ENCODE data around the gene SMIM5.

Gene SMIM5

DNA sequence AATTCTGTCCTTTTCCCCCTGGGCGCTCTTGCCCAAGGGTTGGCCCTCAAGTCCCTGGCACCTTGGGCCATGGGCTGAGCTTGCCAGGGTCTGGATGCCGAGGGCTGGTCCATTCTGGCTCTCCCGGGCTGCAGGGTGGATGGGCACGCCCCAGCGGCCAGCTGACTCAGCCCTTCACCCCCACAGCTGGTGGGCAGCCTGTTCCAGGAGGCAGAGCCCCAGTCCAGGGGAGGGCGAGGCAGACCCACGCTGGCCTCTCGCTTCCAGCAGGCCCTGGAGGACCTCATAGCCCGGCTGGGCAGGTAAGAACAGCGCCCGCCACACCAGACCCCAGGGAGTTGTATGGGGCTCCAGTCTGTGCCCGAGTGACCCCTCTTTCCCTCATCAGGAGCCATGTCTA, 30.6 kb upstream of the SMIM5 start:
- DNase-seq (ENCODE audit: low read depth in 2 of 2, low spot score in 1 of 2): no peak

DNA sequence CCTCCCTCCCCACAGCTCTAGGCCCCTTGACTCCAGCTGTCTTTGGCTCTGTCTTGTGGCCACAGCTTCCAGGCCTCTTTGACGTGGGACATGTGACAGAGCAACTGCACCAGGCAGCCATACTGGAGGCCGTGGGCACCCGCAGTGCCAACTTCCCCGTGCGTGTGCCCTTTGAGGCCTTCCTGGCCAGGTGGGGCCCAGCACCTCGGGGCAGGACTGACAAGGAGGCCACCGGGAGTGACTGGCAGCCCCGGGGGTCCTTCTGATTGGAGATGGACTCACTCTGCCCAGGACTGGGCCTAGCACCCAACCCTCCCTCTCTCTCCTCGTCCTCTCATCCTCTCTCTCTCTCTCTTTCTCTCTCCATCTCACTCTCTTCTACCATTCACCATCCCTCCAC, 30.1 kb upstream of the SMIM5 start:
- no peak for DNase-seq (ENCODE audit: low read depth in 2 of 2, low spot score in 1 of 2)

DNA sequence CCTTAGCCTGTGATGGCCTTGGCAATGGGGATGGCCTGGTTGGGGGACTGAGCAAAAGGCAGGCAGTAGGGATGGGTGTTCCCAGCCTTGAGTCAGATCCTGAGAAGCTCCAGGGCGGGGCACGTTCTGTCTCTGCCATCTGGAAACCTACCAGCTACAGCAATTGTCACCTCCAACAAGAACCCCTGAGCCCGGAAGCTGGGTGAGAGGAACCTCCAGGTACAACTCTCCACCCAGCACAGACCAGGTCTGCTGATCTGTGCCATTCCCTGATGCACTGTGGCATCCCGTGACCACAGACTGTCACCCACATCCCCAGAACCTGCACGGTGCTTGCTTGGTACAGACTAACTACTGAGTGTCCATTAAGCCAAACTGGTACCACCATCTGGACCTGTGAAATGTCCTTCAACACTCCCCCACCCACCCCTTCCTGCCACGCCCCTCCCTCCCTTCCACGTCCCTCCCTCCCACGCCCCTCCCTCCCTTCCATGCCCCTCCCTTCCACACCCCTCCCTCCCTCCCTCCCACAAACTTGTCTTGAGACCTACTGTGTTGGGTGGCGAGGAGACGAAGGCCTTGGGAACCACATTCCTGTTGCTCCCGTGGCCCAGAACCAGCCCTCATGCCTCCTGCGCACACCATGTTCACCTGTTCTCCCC, 29.1 kb upstream of the SMIM5 start:
- no peak for DNase-seq (ENCODE audit: low read depth in 2 of 2, low spot score in 1 of 2)

DNA sequence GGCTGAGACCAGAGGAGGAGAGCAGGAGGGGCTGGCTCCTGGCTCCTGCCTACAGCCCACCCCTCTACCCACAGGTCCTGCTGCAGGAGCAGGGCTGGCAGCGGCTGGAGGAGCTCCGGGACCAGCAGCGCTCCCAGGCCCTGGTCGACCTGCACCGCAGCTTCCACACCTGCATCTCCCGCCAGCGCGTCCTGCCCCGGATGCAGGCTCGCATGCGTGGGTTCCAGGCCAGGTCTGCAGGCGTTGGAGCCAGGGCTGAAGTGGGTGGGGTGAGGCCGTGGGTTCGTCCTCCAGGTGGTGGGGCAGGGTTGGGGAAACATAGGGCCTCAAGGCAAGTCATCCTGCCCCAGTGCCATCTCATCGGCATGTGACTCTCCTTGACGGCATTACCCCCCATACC, 27.4 kb upstream of the SMIM5 start:
- no peak for DNase-seq (ENCODE audit: low read depth in 2 of 2, low spot score in 1 of 2)

DNA sequence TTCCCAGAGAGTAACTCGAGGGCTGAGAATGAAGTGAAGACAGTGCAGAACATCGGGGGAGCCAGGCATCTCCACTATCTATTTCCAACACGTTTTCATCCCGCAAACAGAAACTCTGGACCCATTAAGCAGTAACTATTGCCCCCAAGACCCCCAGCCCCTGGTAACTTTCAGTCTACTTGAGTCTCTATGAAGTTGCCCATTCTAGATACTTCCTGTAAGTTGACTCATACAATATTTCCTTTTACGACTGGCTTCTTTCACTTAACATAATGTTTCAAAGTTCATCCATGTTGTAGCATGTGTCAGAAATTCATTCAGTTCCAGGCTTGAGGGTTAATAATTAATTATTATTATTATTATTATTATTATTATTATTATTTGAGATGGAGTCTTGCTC, 26.1 kb upstream of the SMIM5 start:
- DNase-seq (ENCODE audit: low read depth in 2 of 2, low spot score in 1 of 2): no peak

DNA sequence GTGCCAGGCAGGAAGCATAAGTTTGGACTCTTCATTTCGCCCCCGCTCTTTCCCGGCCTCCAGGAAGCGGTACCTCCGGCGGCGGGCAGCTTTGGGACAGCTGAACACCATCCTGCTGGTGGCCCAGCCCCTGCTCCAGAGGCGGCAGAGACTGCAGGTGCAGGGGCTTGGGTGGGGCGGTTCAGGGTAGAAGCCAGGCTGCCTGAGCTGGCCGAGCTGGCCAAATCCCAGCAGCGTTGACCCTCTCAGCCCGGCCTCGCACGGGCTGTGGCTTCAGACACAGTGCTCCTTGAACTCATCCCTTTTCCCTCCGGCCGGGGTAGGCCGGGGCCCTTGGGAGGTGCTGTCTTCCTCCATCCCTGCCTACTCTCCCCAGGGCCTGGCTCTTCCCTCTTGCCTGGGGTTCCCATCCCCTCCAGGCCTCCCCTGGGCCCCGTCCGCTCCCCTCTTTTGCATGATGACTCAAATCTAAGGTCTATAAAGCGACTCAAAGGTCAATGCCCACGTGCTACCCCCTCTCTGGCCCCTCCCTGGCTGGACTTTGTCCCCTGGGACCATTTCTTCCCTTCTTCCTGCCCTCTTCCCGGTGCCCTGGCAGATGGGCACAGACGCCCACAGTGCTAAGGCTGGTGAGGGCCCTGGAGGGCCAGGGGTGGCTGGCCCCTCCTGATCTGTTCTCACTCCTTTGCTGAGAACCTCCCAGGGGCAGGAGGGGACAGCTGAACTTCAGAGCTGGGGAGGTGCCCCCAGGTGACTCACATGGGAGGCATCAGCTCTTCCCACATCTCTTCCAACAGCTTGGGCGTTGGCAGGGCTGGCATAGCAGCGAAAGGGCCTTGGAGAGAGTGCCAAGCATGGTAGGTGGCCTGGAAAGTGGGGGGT, 22.9 kb upstream of the SMIM5 start:
- no peak for DNase-seq (ENCODE audit: low read depth in 2 of 2, low spot score in 1 of 2)

DNA sequence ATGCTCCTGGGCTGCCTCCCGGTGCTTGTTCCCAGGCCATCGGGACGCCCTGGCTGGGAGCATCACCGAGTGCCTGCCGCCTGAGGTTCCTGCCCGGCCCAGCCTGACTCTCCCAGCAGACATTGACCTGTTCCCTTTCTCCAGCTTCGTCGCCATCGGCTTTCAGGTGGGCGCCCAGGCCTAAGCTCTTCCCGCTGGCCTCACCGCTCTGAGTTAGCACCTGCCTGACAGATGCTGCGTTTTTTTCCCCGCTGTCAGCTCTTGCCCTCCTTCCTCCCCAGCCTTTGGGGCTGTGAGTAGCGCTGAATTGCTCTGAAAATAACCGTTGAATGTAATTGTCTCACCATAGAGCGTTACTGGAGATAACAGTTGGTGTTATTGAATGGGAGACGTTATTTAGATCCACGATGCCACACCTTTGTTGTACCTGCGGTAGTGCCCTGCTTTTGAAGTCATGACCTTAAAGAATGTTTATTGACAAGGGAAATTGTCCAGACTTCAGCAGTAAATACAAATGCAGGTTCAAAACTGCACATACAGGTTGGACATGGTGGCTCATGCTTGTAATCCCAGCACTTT, 21.3 kb upstream of the SMIM5 start:
- DNase-seq (ENCODE audit: low read depth in 2 of 2, low spot score in 1 of 2): no peak

DNA sequence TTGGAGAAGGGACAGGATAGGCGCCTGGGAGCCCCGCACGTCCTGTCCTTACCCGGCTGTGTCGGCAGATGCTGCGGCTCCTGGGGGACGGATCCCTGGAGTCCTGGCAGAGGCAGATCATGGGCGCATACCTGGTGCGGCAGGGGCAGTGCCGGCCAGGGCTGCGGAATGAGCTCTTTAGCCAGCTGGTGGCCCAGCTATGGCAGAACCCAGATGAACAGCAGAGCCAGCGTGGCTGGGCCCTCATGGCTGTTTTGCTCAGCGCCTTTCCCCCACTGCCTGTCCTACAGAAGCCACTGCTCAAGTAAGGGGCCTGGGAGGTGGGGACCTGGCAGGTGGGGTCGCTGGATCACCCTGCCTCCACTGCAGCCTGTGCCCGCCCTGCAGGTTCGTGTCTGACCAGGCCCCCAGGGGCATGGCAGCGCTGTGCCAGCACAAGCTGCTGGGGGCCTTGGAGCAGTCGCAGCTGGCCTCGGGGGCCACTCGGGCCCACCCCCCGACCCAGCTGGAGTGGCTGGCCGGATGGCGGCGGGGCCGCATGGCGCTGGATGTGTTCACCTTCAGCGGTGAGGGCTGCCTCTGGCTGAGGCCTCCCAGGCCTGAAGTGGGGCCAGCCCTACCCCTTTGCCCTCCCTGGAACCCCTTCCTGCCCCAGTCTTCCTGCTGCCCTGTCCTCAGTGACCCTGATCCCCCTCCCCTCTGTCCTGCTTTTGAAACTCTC, 20.2 kb upstream of the SMIM5 start:
- DNase-seq (ENCODE audit: low read depth in 2 of 2, low spot score in 1 of 2): no peak

DNA sequence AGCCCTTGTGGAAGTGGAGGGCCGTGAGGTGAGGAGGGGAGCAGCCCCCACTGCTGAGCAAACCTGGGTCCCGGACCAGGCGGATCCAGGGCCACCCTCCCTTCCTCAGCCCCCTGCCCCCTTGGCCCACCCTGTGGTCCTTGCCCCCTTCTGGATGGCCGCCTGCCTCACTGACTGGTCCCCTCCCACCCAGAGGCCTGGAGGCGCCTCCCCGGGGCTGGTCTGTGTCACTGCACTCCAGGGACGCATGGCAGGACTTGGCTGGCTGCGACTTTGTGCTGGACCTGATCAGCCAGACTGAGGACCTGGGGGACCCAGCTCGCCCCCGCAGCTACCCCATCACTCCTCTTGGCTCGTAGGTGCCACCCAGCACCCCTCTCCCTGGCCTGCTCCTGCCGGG, 19.2 kb upstream of the SMIM5 start:
- DNase-seq (ENCODE audit: low read depth in 2 of 2, low spot score in 1 of 2): no peak

DNA sequence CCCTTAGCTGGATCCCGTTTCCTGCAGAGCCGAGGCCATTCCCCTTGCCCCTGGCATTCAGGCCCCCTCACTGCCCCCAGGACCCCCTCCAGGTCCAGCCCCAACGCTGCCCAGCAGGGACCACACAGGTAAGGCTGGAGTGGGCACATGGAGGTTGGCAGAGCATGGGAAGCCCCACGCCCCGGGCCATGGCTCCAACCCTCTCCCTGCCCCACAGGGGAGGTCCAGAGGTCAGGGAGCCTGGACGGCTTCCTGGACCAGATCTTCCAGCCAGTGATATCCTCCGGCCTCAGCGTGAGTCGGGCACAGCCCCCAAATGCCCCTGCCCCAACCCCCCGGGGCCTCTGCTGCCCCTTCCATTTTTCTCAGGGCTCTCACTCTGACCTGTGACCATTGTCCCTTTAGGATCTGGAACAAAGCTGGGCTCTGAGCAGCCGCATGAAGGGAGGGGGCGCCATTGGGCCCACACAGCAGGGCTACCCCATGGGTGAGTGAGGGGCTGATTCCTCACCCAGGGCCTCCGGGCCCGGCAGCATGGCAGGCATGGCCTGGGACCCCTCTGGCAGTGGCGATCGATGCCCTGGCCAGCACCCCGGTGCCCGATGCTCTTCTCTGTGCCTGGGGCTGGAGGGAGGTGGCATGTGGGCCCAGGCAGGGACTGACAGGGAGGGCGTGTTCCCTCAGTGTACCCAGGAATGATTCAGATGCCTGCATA, 18.5 kb upstream of the SMIM5 start:
- no peak for DNase-seq (ENCODE audit: low read depth in 2 of 2, low spot score in 1 of 2)

DNA sequence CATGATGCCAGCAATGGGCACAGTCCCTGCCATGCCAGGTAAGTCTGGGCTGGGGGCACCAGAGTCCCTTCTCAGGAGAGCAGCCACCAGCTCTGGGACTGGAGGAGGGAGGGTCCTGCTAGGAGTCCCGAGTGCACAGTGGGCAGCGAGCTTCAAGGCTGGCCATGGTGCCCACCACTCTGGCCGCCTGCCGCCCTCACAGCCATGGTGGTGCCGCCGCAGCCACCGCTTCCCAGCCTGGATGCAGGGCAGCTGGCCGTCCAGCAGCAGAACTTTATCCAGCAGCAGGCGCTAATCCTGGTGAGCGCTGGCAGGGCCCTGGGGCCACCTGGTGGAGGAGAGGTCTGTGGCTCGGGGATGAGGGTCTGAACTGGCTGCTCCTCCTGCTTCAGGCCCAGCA, 17.9 kb upstream of the SMIM5 start:
- no peak for DNase-seq (ENCODE audit: low read depth in 2 of 2, low spot score in 1 of 2)

DNA sequence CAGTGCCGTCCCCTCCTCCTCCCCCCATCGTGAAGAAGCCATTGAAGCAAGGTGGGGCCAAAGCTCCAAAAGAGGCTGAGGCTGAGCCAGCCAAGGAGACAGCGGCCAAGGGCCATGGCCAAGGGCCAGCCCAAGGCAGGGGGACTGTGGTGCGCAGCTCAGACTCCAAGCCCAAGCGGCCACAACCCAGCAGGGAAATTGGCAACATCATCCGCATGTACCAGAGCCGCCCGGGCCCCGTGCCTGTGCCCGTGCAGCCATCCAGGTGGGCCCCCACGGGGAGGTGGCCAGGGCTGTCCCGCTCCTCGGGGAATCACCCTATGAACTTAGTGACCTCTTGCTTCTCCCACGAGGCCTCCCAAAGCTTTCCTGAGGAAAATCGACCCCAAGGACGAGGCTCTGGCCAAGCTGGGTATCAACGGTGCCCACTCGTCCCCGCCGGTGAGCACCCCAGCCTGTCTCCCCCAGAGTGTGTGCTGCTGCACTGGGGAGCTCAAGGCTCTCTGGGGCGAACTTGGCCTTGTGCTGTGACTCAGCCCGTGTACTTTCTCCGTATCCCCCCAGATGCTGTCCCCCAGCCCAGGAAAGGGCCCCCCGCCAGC, 16.6 kb upstream of the SMIM5 start:
- DNase-seq (ENCODE audit: low read depth in 2 of 2, low spot score in 1 of 2): no peak

DNA sequence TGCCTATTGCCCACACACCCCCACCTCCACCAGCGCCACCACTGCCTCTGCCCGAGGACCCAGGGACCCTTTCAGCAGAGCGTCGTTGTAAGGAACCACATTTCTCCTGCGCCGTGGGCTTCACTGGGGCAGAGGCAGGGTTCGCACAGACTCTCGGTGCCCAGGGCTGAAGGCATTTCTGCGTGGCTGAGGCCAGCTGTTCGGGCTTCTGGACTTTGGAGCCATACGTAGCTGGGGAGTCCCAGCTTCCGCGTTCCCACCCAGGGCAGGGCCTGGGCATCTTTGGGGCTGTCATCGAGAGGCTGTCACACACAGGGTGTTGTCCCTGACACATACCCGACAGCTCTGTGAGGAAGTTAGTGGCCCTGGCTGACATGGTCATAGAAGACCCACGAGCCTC, 16.0 kb upstream of the SMIM5 start:
- DNase-seq (ENCODE audit: low read depth in 2 of 2, low spot score in 1 of 2): no peak

DNA sequence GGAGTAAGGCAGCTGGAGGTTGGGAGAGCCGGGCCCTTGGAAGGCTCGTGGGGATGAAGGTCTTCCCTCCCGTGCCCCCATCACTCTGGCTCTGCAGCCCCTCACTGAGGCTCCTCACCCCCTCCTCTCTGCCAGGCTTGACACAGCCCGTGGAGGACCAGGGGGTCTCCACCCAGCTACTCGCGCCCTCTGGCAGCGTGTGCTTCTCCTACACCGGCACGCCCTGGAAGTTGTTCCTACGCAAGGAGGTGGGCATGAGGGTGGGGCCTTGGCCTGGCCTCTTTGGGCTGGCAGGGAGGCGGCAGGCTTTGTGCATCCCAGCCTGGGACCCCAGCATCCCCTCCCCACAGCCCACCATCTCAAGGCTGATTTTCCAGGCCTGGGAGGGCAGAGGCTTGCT, 15.6 kb upstream of the SMIM5 start:
- no peak for DNase-seq (ENCODE audit: low read depth in 2 of 2, low spot score in 1 of 2)

DNA sequence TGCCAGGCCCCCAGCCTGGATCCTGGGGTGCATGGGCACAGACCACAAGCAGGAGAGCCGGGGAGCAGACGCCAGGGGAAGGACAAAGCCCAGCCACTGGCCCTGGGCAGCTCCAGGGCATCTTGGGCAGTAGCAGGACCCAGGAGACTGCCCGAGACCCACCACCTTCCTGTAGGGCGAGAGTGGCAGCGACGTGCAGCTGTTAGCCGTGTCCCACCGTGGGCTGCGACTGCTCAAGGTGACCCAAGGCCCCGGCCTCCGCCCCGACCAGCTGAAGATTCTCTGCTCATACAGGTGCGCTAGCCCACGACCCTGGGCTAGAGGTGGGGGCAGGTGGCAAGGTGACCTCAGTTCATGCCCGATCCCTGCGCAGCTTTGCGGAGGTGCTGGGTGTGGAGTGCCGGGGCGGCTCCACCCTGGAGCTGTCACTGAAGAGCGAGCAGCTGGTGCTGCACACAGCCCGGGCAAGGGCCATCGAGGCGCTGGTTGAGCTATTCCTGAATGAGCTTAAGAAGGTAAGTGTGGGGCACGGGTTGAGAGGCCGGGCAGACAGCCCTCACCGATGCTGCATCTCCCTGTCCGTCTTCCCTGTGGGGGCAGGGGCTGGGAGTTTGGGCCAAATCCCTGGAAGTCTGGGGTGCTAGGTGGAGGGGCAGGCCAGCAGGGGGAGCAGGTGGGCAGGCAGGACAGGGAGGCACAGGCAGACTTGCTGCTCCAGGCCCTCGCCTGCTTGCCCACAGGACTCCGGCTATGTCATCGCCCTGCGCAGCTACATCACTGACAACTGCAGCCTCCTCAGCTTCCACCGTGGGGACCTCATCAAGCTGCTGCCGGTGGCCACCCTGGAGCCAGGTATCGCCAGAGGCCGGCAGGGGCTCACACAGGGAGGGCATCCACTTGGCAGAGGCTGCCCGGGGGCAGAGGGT, 13.5 kb upstream of the SMIM5 start:
- no peak for DNase-seq (ENCODE audit: low read depth in 2 of 2, low spot score in 1 of 2)

DNA sequence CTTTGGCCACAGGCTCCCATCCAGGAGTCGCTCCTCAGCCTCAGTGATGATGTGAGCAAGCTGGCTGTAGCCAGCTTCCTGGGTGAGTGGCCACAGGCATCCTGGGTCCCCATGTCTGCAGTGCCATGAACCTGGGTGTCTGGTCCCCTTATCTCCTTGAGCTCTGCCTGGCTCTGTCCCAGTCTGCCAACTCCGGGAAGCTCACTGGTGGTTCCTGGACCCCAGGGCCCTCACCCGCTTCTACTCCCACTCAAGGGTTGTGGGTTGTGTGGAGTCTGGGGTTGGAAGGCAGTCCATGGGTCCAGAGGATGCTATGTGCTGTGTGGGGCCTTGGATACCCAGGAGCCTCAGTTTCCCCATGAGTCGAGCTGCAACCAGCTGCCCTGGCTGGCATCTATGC, 11.7 kb upstream of the SMIM5 start:
- DNase-seq (ENCODE audit: low read depth in 2 of 2, low spot score in 1 of 2): no peak

DNA sequence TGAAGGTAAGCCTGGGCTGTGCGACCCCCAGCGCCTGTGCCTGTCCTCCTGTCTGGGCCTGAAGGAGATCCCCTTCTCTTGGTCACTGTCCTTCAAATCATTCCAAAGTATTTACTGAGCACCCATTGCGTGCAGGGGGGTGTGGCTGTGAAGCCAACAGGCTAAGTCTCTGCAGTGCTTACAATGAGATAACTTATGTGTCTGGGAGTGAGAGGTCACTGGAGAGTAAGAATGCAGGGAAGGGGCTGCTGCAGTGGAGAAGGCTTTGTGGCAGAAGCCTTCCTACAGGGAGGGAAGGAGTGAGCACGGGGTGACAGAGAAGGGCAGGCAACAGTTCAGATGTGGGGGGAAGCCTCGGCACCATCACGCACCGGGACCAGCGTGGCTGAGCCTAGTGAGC, 11.2 kb upstream of the SMIM5 start:
- no peak for DNase-seq (ENCODE audit: low read depth in 2 of 2, low spot score in 1 of 2)

DNA sequence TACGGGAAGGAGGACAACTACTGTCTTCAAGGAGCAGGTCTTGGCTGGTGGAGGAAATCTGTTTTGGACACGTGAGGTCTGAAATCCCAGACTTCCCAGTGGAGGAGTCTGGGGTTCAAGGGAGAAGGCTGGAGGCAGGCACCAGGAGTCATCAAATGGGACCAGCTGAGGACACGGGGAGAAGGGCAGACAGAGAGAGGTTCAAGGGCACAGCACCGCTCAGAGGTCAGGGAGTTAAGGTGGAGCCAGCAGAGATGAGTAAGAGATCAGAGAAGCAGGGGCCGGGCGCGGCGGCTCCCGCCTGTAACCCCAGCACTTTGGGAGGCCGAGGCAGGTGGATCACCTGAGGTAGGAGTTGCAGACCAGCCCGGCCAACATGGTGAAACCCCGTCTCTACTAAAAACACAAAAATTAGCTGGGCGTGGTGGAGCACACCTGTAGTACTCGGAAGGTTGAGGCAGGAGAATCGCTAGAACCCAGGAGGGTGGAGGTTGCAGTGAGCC, 10.4 kb upstream of the SMIM5 start:
- no peak for DNase-seq (ENCODE audit: low read depth in 2 of 2, low spot score in 1 of 2)

DNA sequence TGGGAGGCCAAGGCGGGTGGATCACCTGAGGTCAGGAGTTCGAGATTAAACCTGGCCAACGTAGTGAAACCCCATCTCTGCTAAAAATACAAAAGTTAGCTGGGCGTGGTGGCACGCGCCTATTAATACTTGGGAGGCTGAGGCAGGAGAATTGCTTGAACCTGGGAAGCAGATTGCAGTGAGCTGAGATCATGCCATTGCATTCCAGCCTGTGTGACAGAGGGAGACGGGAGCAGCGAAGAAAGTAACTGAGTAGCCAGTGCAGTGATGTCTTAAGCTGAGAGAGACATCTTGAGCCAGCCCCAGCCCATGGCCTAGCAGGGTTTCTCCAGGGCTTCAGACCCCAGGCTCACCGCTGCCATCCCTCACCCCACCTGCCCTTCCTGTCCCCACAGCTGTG, 9.8 kb upstream of the SMIM5 start:
- DNase-seq (ENCODE audit: low read depth in 2 of 2, low spot score in 1 of 2): no peak

DNA sequence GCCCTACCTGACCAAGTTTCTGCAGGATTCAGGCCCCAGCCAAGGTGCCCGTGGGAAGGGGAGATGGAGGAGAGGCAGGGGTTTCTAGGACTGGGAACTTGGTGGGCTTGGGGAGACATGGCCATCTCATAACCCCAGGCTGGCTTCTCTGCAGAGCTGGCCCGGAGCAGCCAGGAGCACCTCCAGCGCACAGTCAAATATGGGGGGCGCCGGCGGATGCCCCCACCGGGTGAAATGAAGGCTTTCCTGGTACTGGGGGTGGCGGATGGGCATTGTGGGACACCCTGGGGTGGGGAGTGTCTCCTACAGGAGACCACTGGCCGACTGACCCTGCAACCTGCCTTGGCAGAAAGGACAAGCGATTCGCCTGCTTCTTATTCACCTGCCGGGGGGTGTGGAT, 9.2 kb upstream of the SMIM5 start:
- DNase-seq (ENCODE audit: low read depth in 2 of 2, low spot score in 1 of 2): no peak

All from stimulated activated CD8-positive, alpha-beta memory T cell treated with anti-CD3 and anti-CD28 coated beads, Interleukin-4, amount 100 ng/mL, for 4 hours (primary cell).